IMR-90 (cell line): ENCODE data around the gene KIF18B. TPM values are rescaled to one million over a fixed set of nuclear protein-coding genes. Genes with fewer than 3 reads are reported as not detected.

ENCODE experiments used
- ATAC-seq: fragments of 200-7000 bp; cut with Tn5 transposase; 2 replicates; pipeline ENCODE4 v1.9.1; 2020; ENCODE audit warnings: low read depth, mild to moderate bottlenecking, moderate library complexity
- BruUV-seq: library from RNA; stranded (reverse); fragments of 400-500 nt; replicated peaks from 2 replicates; lab custom pipeline; 2021; lab: Mats Ljungman, UMichigan
- CTCF ChIA-PET: fragments of 300-600 bp; formaldehyde crosslinking; extraction: SDS; loops from one replicate; lab custom pipeline; 2021; ENCODE audit warnings: antibody characterized with exemption; lab: Yijun Ruan, JAX
- POLR2A ChIA-PET: fragments of 300-600 bp; sonication (Branson Sonifier 250); formaldehyde crosslinking; loops from one replicate; lab custom pipeline; 2022; ENCODE audit warnings: antibody characterized with exemption; ENCODE audit not compliant: unreplicated experiment; lab: Charles Lee
- DNase-seq: peaks from one replicate; pipeline ENCODE4 v3.0.0; 2013
- H2AFZ ChIP-seq: replicated peaks from 2 replicates; pipeline ENCODE3; 2013; ENCODE audit warnings: low read length, mild to moderate bottlenecking; ENCODE audit not compliant: poor library complexity
- H2AK5ac ChIP-seq: 2 replicates; pipeline ENCODE4 v1.6.1; 2013; ENCODE audit warnings: low read depth, low read length, inconsistent platforms
- H2AK9ac ChIP-seq: replicated peaks from 2 replicates; pipeline ENCODE3; 2013; ENCODE audit warnings: mild to moderate bottlenecking, low read depth, low read length, moderate library complexity; ENCODE audit not compliant: poor library complexity
- H2BK120ac ChIP-seq: 2 replicates; pipeline ENCODE4 v1.6.1; 2013; ENCODE audit warnings: low read depth, low read length, inconsistent platforms
- H2BK15ac ChIP-seq: 3 replicates; pipeline ENCODE4 v1.6.1; 2013; ENCODE audit warnings: low read depth, low read length, inconsistent platforms
- H2BK20ac ChIP-seq: 2 replicates; pipeline ENCODE4 v1.6.1; 2013; ENCODE audit warnings: low read depth, mild to moderate bottlenecking, inconsistent platforms, low read length, moderate library complexity
- H2BK5ac ChIP-seq: 2 replicates; pipeline ENCODE4 v1.6.1; 2013; ENCODE audit warnings: mild to moderate bottlenecking, low read depth, low read length, inconsistent platforms; ENCODE audit not compliant: poor library complexity, severe bottlenecking
- H3K14ac ChIP-seq: replicated peaks from 2 replicates; pipeline ENCODE4 v1.6.1; 2013; ENCODE audit warnings: low read depth, low read length, inconsistent platforms
- H3K18ac ChIP-seq: 2 replicates; pipeline ENCODE4 v1.6.1; 2013; ENCODE audit warnings: low read depth, low read length, control low read depth
- H3K23ac ChIP-seq: 2 replicates; pipeline ENCODE4 v1.6.1; 2013; ENCODE audit warnings: low read depth, low read length, inconsistent platforms
- H3K27ac ChIP-seq: 2 replicates; pipeline ENCODE4 v1.5.1; 2013; ENCODE audit warnings: mild to moderate bottlenecking, control low read depth, low read length; ENCODE audit not compliant: insufficient read depth
- H3K27me3 ChIP-seq: 2 replicates; pipeline ENCODE4 v1.6.1; 2013; ENCODE audit warnings: low read length; ENCODE audit not compliant: control insufficient read depth, insufficient read depth
- H3K36me3 ChIP-seq: 2 replicates; pipeline ENCODE4 v1.6.1; 2013; ENCODE audit warnings: low read length, mixed read lengths; ENCODE audit not compliant: control insufficient read depth, insufficient read depth
- H3K4ac ChIP-seq: 2 replicates; pipeline ENCODE4 v1.6.1; 2013; ENCODE audit warnings: low read depth, low read length, inconsistent platforms
- H3K4me1 ChIP-seq: 2 replicates; pipeline ENCODE4 v1.6.1; 2013; ENCODE audit warnings: low read length, mixed read lengths; ENCODE audit not compliant: control insufficient read depth, insufficient read depth
- H3K4me2 ChIP-seq: 2 replicates; pipeline ENCODE4 v1.6.1; 2013; ENCODE audit warnings: low read depth, mild to moderate bottlenecking, control low read depth, low read length, moderate library complexity
- H3K4me3 ChIP-seq: 2 replicates; pipeline ENCODE4 v1.5.1; 2013; ENCODE audit warnings: low read depth, mild to moderate bottlenecking, control low read depth, low read length, moderate library complexity; ENCODE audit not compliant: insufficient read depth
- H3K56ac ChIP-seq: 2 replicates; pipeline ENCODE4 v1.6.1; 2013; ENCODE audit warnings: low read length, inconsistent platforms; ENCODE audit not compliant: insufficient read depth; ENCODE audit errors: extremely low read depth
- H3K79me1 ChIP-seq, 2 experiments: 2 replicates each; pipeline ENCODE4 v1.6.1; 2013; ENCODE audit warnings: low read length in 2 of 2, inconsistent platforms in 1 of 2, low read depth in 1 of 2
- H3K9ac ChIP-seq: 2 replicates; pipeline ENCODE4 v1.6.1; 2013; ENCODE audit warnings: low read depth, low read length, control low read depth
- H3K9me1 ChIP-seq: 2 replicates; pipeline ENCODE4 v1.6.1; 2013; ENCODE audit warnings: low read length, inconsistent platforms; ENCODE audit not compliant: insufficient read depth
- H3K9me3 ChIP-seq: 2 replicates; pipeline ENCODE4 v1.6.1; 2013; ENCODE audit warnings: low read length; ENCODE audit not compliant: control insufficient read depth, insufficient read depth
- H4K20me1 ChIP-seq: 2 replicates; pipeline ENCODE4 v1.6.1; 2013; ENCODE audit warnings: low read length, inconsistent platforms; ENCODE audit not compliant: insufficient read depth
- H4K5ac ChIP-seq: 2 replicates; pipeline ENCODE4 v1.6.1; 2013; ENCODE audit warnings: mild to moderate bottlenecking, low read depth, low read length, control low read depth
- H4K8ac ChIP-seq, 2 experiments: 2 replicates each; pipeline ENCODE4 v1.6.1; 2013; ENCODE audit warnings: low read depth in 2 of 2, low read length in 2 of 2, control low read depth in 1 of 2, inconsistent platforms in 1 of 2
- H4K91ac ChIP-seq: 2 replicates; pipeline ENCODE4 v1.6.1; 2013; ENCODE audit warnings: low read depth, low read length, inconsistent platforms; ENCODE audit not compliant: insufficient read depth
- BHLHE40 ChIP-seq: fragments of 150-350 bp; IDR thresholded peaks from 2 replicates; pipeline ENCODE4 v1.6.1; 2016; ENCODE audit warnings: mild to moderate bottlenecking, low read depth, low read length
- CHD1 ChIP-seq: IDR thresholded peaks from 2 replicates; pipeline ENCODE4 v1.6.1; 2012; ENCODE audit warnings: low read depth, low read length, improper control_type of control experiment
- CTCF ChIP-seq: conservative IDR thresholded peaks from 2 replicates; pipeline ENCODE4 v1.5.1; 2012; ENCODE audit warnings: mild to moderate bottlenecking, low read depth, low read length, improper control_type of control experiment
- ELK1 ChIP-seq: fragments of 150-350 bp; IDR thresholded peaks from 2 replicates; pipeline ENCODE4 v1.6.1; 2016; ENCODE audit warnings: low read depth, mild to moderate bottlenecking, low read length, moderate library complexity, borderline replicate concordance
- FOS ChIP-seq: fragments of 150-350 bp; IDR thresholded peaks from 2 replicates; pipeline ENCODE4 v1.6.1; 2016; ENCODE audit warnings: low read depth, low read length
- MAFK ChIP-seq: IDR thresholded peaks from 2 replicates; pipeline ENCODE4 v1.6.1; 2012; ENCODE audit warnings: low read depth, low read length, improper control_type of control experiment
- MAZ ChIP-seq: IDR thresholded peaks from 2 replicates; pipeline ENCODE4 v1.6.1; 2012; ENCODE audit warnings: low read depth, mild to moderate bottlenecking, low read length, improper control_type of control experiment, moderate library complexity, borderline replicate concordance
- MXI1 ChIP-seq: IDR thresholded peaks from 2 replicates; pipeline ENCODE4 v1.6.1; 2012; ENCODE audit warnings: low read depth, mild to moderate bottlenecking, low read length, moderate library complexity, borderline replicate concordance
- NFE2L2 ChIP-seq: fragments of 150-350 bp; IDR thresholded peaks from 2 replicates; pipeline ENCODE4 v1.6.1; 2016; ENCODE audit warnings: low read depth, mild to moderate bottlenecking, low read length
- POLR2A ChIP-seq: IDR thresholded peaks from 2 replicates; pipeline ENCODE4 v1.6.1; 2012; ENCODE audit warnings: mild to moderate bottlenecking, low read depth, low read length
- SMC3 ChIP-seq: fragments of 150-350 bp; IDR thresholded peaks from 2 replicates; pipeline ENCODE4 v1.6.1; 2016; ENCODE audit warnings: low read depth, mild to moderate bottlenecking, antibody characterized with exemption, low read length, moderate library complexity
- USF2 ChIP-seq: fragments of 150-350 bp; IDR thresholded peaks from 2 replicates; pipeline ENCODE4 v1.6.1; 2017; ENCODE audit warnings: mild to moderate bottlenecking, antibody characterized with exemption, low read length, low read depth
- WGBS, 2 experiments: methylation state at CpG; one replicate each; pipeline versions ENCODE4 v1.1.5 to v1.1.7; 2013; ENCODE audit warnings: missing lambda C conversion rate in 2 of 2; ENCODE audit not compliant: insufficient read length in 1 of 2; ENCODE audit errors: extremely low coverage in 2 of 2; 5-methylcytosine and 5-hydroxymethylcytosine counted together
- dilution Hi-C: fragments of 300-500 bp; cut with HindIII; formaldehyde crosslinking; loops from one replicate; pipeline ENCODE4 v1.14.3; 2018; ENCODE audit warnings: low sequenced_read_pairs; ENCODE audit not compliant: unreplicated experiment
- in situ Hi-C: fragments of 300-500 bp; cut with MboI; formaldehyde crosslinking; loops from 3 replicates; pipeline ENCODE4 v1.14.3; 2019; ENCODE audit warnings: low sequenced_read_pairs, inconsistent platforms, mixed read lengths
- intact Hi-C: fragments of 100-400 bp; cut with micrococcal nuclease; formaldehyde crosslinking; loops from 2 replicates; pipeline ENCODE4 v1.10.0; 2022
- polyA plus RNA-seq, 3 experiments: library from polyadenylated mRNA; depleted of rRNA; stranded (reverse); fragments of >200 nt; gene quantifications; 2 replicates each; pipeline ENCODE4 v1.2.3, GENCODE V29; 2012; ENCODE audit warnings: low replicate concordance in 1 of 3
- total RNA-seq: library from RNA; depleted of rRNA; stranded (reverse); fragments of >200 nt; gene quantifications from 2 replicates; pipeline ENCODE4 v1.2.3, GENCODE V29; 2012

KIF18B gene
- total and polyA plus RNA-seq, 2 of the 4 experiments (the other 2 are of a cell fraction), result 1.3 to 16.0 TPM

GRCh38 chr17:44899074-44899782 lies 48.3 kb downstream of the KIF18B start, which contains the start of gene EFTUD2:
EFTUD2 (minus strand) TSS chr17:44899445; CDS start chr17:44894521, 4,924 bp downstream.
- peak within 1 kb of the TSS; percentile 97 for H2BK5ac ChIP-seq
- no peaks in the 10 kb centered on the region for H3K27me3 ChIP-seq
- peak within 1 kb of the TSS; percentile 100 for H2BK15ac ChIP-seq
- H4K20me1 ChIP-seq, result peaks cover 4% of the 10 kb centered on the region; the same call in 1 of the 2 replicates
- no peaks in the 10 kb centered on the region for H3K9me3 ChIP-seq
- 0% methylated on average over 34 of the region's 54 CpGs; no CpG with 5 or more reads in 1 of the 2 experiments for WGBS, 2 experiments
- peak within 1 kb of the TSS; percentile 100 for H3K14ac ChIP-seq
- peaks cover 19% of the 10 kb centered on the region for H3K4me1 ChIP-seq
- peaks cover 12 to 28% of the 10 kb centered on the region in 2 experiments; a peak in 3 of 4 replicates for H3K79me1 ChIP-seq
- peak; percentile 58 for TF ChIP-seq BHLHE40
- peak; percentile 24; the same call in 1 of the 2 replicates for TF ChIP-seq CHD1
- no peak for TF ChIP-seq CTCF
- peak; percentile 96 for TF ChIP-seq USF2
- peak; percentile 88 for TF ChIP-seq MXI1
- peak; percentile 91 for TF ChIP-seq POLR2A
- TF ChIP-seq MAFK, result no peak
- TF ChIP-seq SMC3, result no peak
- no peak; the same call in 1 of the 2 replicates for TF ChIP-seq MAZ
- TF ChIP-seq ELK1, result no peak; the same call in 1 of the 2 replicates
- peak; percentile 31; the same call in 1 of the 2 replicates for TF ChIP-seq NFE2L2
- peak; percentile 41; the same call in 1 of the 2 replicates for TF ChIP-seq FOS
- in situ Hi-C loops (no loop called here), intact Hi-C loops (no loop called here), dilution Hi-C loops (no loop called here)
- H3K4me2 ChIP-seq, result peak within 1 kb of the TSS; percentile 84
- ATAC-seq (peak; percentile 92), DNase-seq (peak; percentile 84)
- peak within 1 kb of the TSS; percentile 97 for H3K23ac ChIP-seq
- H2AK5ac ChIP-seq, result peak within 1 kb of the TSS; percentile 94
- peak within 1 kb of the TSS; percentile 89 for H3K27ac ChIP-seq
- H3K56ac ChIP-seq, result peak within 1 kb of the TSS; percentile 100
- peak within 1 kb of the TSS; percentile 73 to 98 for H4K8ac ChIP-seq
- H3K4ac ChIP-seq, result peak within 1 kb of the TSS; percentile 100
- no peaks in the 10 kb centered on the region for H3K36me3 ChIP-seq
- H2AFZ ChIP-seq, result peak within 1 kb of the TSS; percentile 97
- peak within 1 kb of the TSS; percentile 94 for H2BK20ac ChIP-seq
- CTCF ChIA-PET, result interaction anchor here (0.5 kb wide), 1 partner anchor 22 kb away, joined by 3 read pairs; no protein-coding TSS in a partner anchor
- BruUV-seq, result TSS peak; percentile 80
- H4K91ac ChIP-seq, result peak within 1 kb of the TSS; percentile 100
- peak within 1 kb of the TSS; percentile 83 for H3K18ac ChIP-seq
- POLR2A ChIA-PET, result interaction anchor here (0.8 kb wide), 1 partner anchor 10 kb away, joined by 3 read pairs; no protein-coding TSS in a partner anchor
- peak within 1 kb of the TSS; percentile 73 for H4K5ac ChIP-seq
- peak within 1 kb of the TSS; percentile 65 for H3K4me3 ChIP-seq
- peak within 1 kb of the TSS; percentile 87 for H3K9ac ChIP-seq
- peak within 1 kb of the TSS; percentile 98 for H2AK9ac ChIP-seq
- peaks cover 14% of the 10 kb centered on the region for H3K9me1 ChIP-seq
- peak within 1 kb of the TSS; percentile 98 for H2BK120ac ChIP-seq
